GM10266 (cell line): ENCODE results near the gene ERN1.

Experiments
- DNase-seq: peaks from one replicate; pipeline ENCODE4 v3.0.0; 2012; ENCODE audit errors: extremely low spot score
- CTCF ChIP-seq: IDR thresholded peaks from 2 replicates; pipeline ENCODE4 v1.5.1; 2012; ENCODE audit warnings: mild to moderate bottlenecking, low read depth; ENCODE audit not compliant: control insufficient read depth, insufficient read depth; ENCODE audit errors: missing control alignments

Gene ERN1

GRCh38 chr17:64063088-64063487 lies 66.9 kb downstream of the ERN1 start:
- no peak for DNase-seq
- TF ChIP-seq CTCF, result no peak

- no peak for TF ChIP-seq CTCF
- peak; percentile 56 for DNase-seq
Measured at GRCh38 chr17:64061178-64061898, 68.6 kb downstream of the ERN1 start.

DNA sequence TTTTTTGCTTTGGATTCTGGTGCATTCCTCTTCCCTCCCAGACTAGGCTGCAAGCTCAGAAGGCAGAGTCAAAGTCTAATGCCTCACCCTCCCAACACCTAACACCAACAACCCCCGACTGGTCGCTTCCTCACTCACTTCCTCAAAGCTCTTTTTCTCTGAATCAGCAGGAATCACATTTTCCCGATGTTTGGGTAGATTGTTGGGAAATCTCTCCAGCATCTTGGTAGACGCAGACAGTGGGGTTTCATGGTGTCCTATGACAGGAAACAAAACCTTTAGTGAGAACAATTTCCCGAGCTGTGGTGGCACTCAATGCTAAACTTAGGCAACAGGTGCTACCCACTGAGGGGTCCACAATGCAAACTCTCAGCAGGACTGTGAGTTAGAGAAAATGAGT lies 69.6 kb downstream of the ERN1 start:
- DNase-seq, result no peak

GRCh38 chr17:64059756-64060155 lies 70.2 kb downstream of the ERN1 start:
- no peak for TF ChIP-seq CTCF

More for the DNA sequence above, 69.6 kb downstream of the ERN1 start:
- no peak for TF ChIP-seq CTCF

GRCh38 chr17:64058621-64059020 lies 71.3 kb downstream of the ERN1 start:
- TF ChIP-seq CTCF, result no peak
- no peak for DNase-seq

More at GRCh38 chr17:64059756-64060155, 70.2 kb downstream of the ERN1 start:
- no peak for DNase-seq

DNA sequence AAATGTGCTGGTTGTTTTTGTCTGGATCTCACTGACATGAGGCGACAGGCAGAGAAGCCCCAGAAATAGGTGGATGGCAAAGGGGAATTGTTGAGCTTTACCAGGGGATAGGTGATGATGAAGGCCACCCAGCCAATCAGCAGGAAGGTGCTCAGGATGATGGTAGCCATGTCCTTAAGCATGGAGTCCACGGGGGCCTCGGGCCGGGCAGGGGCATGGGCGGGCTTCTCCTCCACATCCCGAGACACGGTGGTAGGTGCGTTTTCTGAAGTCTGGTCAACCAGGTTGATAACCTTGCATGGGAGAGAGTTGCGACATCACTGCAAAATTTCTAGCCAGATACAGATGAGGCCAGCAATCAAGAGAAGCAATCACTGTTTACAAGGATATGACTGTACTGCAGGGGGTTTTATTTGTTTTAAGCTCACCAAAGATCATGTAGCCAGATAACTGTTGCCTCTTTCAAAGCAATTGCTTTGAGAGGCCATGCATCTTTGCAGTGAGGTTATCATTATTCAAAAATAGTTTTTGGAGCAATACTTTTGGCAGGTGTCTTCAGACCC lies 72.2 kb downstream of the ERN1 start:
- DNase-seq, result no peak
- no peak for TF ChIP-seq CTCF

DNA sequence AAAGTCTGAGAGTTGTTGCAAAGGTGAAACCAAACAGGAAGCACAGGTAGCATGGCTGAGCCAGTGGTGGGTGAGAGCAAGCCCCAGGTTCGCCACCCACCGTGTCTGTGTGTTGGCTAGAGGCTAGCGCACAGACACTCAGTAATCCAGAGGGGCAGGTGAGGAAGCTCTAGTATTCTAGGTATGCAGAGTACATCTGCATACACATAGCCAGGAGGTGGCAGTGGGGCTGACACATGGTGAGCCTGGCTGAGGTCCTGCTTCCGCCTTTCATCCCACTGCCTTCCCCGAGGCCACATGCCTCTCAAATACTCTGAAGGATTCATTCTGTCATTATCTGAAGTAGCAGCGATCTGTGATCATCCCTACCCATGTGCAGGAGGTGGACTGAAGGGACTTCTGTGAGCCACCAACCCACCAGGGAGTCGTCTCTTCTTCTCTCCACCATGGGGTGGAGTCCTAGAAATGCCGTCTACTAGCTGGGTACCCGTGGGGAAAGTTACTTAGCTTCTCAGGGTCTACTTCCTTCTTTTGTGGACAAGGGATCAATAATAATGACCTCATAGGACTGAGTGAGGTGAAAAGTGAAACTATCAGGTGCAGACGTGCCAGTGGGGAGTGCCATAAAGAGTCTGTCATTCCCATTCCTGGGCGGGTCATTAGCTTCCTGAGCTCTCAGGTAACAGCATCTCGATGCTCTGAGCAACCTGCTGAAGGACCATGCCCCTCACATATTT lies 73.5 kb downstream of the ERN1 start:
- DNase-seq, result peak; percentile 68
- TF ChIP-seq CTCF, result peak; percentile 12
